Activated CD4-positive, alpha-beta T cell treated with anti-CD3 and anti-CD28 coated beads, Interleukin-2, amount 50 U/mL, for 4 hours (primary cell): Measurements from ENCODE around the gene DTNB.
"Not testable (repeated sequence)": the region's sequence is repeated elsewhere in the genome, so short reads cannot be mapped to it uniquely, and the experiment has no call there.

Experiments
- DNase-seq, 2 experiments: peaks; one replicate each; pipeline ENCODE4 v3.0.0-alpha.2; 2020

The DTNB gene

DNA sequence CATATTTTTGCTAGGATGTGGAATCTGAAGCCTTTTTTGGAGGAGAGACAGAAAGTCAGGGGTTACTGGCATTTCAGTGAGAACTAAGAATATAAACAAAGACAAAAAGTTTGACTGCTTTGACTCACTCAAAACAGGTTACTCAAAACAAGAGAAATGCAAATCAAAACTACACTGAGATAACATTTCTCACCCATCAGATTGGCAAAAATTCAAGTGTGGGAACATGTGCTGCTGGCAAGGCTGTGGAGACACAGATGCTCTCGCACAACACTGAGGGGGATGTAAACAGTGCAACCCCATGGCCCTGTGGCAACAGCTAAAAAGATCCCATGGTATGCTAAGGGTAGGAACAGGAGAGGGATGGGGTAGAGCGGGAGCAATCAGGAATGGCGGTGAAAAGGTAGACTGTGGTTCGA lies 86.6 kb downstream of the DTNB start:
- no peak for DNase-seq

DNA sequence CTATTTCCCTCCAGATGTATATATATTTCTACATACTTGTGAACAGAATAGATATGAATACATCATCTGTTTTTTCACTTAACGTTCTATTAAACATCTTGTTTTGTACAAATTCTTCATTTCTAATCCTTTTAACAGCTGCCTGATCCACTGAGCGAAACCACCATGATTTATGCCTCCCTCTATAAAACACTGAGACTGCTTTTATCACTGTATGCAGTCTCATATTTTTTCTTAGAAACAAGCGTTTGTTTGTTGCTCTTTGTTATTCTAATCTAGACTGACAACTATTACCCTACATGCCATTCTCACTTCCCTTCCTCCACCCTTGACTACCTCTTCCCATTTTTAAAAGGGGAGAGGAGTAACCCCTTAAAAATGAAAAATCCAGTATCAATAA lies 88.2 kb downstream of the DTNB start:
- DNase-seq: no peak

- no peak for DNase-seq
Measured at GRCh38 chr2:25582077-25582830, 91.1 kb downstream of the DTNB start.

DNA sequence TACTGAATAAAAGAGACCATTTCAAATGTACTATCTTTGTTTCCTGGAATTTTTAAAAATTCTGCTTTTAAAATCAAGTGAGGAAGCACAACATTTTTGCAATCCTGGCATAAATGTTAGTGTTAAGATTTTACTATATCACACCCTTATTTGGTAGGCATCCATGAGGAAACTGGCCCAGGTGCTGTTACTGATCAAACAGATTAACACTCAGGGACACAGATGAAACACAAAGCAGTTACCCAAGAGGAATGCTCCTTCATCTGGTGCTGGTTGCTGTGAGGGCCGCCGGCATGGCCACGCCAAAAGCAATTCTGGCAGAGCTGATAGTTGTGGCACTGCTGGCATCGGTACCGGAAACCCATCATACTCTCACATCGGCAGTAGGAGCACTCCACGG lies 96.8 kb downstream of the DTNB start:
- no peak for DNase-seq

DNA sequence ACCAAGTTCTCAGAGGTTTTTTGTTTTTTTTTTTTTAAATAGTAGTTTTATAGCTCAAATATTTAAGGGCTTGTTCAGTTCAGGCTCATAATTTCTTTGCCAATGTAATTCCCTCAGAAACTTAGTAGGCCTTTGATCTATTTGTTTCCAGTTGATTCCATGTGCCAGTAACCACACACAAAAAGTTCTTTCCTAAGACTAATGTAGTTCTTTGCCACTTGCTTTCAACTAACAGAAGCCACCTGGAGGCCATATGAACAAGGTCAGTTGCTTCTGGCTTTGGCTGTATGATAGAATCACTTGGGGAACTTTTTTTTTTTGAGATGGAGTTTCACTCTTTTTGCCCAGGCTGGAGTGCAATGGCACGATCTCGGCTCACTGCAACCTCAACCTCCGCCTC lies 100.7 kb downstream of the DTNB start:
- DNase-seq: no peak

DNA sequence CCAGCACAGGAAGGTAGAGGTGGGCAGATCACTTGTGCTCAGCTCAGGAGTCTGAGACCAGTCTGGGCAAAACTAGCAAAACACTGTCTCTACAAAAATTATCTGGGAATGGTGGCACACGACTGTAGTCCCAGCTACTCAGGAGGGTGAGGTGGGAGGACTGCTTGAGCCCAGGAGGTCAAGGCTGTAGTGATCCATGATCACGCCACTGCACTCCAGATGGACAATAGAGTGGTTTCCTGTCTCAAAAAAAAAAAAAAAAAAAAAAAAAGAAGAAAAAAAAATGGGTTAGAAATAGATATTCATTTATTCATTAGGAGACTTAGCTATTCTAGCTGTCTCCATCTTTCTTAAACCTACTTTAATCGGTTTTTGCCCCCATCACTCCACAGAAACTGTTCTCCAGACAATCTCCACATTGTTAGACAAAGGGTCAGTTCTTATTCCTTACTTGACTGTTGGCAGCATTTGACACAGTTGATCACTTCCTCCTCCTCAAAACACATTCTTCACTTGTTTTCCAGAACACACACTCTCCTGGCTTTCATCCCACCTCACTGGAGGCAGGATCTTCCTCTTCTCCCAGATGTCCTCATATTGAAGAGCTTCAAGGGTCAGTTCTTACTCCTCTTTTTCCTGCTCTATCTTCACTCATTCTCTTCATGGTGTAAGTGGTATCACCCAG lies 103.1 kb downstream of the DTNB start:
- DNase-seq: no peak

DNA sequence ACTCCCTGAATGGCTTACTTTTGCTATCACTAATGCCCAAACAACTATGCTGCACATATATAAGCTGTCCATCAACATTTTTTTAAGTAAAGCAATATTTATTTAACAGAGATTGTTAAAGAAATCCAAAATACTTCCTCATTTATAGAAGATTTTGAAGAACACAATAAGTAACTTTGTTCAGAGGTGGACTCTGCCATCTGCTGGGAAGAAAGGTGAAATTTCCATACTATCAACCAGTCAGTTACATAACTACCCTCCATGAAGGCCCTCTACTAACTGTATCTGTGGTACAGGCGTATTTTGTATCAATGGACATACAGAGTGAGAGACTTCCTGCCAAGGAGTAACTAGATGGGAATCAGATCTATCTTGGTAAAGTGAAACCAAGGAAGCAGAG lies 106.0 kb downstream of the DTNB start:
- no peak for DNase-seq

DNA sequence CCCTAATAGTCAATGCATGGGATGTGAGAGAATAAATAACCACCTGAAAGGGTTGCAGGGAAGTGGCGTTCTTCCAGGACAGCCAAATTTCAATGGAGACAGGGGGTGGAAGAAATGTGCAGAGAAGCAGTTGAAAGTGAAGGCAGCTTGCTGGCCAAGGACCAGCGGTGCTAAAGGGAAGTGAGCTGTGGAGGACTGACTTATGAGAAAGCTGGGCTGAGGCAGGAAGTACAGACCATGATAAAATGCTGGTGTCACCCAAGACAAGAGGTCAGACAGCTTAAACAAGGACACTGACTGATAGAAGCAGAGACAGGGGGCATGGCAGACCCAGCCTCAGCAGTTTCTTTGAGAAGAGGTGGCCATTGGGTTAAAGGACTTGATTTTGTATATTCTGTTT lies 106.7 kb downstream of the DTNB start:
- no peak for DNase-seq

GRCh38 chr2:25566094-25566493 lies 107.3 kb downstream of the DTNB start:
- DNase-seq: no peak

DNA sequence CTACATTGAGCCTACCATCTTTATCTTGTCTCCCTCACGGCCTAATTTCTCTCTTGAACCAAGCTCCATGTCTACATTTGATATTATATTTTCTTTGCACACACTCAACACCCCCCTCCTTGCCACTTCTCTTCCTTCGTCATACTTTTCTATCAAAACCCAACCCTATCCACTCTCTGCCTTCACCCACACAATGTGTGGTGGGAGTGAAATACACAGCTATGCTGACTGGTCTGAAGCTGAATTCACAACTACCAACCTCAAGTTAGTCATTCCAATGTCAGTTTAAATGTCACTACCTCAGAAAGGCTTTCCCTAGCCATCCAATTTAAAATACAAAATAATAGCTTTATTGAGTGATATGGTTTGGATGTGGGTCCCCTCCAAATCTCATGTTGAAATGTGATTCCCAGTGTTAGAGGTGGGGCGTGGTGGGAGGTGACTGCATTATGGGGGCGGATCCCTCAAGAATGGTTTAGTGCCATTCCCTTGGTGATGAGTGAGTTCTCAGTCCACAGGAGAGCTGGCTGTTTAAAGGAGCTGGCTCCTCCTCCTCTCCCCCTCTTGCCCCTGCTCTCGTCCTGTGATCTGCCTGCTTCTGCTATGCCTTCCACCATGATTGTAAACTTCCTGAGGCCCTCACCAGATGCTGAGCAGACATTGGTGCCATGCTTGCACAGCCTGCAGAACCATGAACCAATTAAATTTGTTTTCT lies 112.1 kb downstream of the DTNB start:
- no peak for DNase-seq

DNA sequence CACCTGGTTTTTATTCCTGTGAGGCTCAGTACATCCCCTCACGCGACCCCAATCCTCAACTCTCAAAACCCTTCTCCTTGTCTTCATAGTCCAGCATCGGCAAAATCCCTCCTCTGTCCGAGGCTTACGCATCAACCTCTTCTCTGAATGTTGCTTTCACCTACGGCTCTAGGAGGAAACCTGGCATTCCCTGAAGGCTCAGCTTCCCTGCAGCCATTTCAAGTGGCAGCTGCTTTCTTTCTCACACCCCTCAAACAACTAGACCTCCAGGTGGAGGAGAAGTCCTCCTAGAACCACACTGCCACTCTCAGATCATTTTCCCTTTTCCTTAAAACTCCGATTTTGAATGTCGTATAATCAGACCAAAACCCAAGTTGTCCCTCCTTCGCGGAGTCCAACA lies 114.2 kb downstream of the DTNB start:
- DNase-seq: no peak

DNA sequence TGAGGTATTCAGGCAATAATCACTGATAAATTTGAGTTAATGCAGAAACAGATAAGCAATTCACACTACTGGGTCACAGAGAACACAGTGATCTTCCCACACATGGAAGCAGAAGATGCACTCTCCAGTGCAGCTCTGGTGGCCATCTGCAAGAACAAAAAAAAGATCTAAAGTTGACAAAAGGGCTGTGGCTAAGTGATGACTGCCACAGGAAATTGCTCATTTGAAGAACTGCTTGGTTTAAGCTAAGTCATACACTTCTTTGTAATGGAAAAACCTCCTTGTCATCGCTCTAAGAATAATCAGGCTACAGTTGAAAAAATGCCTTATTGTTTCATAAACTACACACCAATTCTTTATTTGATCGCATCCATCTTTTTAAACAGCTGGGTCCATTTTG lies 115.1 kb downstream of the DTNB start:
- DNase-seq: peak; percentile 11 to 31

DNA sequence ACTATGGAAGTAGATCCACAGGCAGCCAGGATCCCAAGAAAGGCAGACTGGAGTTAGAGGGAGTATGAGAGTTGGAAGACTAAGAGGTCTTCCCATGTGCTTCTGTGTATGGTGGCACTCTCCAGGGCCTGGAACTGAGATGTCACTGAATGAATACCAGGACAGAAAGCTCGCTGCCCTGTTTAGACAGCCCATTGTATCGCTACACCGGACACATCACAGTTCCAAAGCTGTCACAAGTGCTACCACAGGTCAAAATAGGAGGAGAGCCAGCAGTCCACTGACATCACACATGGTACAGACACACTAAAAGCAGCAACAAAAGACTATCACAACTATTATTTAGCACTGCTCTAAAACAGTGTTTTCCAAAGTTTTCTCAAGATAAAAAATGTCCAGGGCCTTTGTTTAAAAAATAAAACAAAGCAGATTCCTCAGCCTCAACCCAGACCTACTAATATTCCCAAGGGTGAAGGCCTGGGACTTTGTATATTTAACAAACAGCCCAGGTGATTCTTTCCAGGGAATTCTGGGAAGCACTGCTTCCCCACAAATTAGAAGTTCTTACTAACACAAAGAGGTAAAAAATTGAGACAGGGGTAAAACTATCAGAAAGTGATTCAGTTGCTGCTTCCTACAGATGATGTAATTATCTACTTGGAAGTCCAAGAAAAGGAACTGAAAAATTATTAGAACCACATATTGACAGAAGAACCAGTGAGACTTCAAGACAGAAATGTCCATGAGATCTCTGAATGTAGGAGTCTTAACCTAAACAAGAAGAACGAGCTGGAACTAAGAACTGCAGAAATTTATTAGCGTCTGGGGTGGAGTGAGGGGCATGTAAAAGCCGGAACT lies 116.0 kb downstream of the DTNB start:
- DNase-seq: no peak

GRCh38 chr2:25552318-25552717 lies 121.1 kb downstream of the DTNB start:
- no peak for DNase-seq

- no peak for DNase-seq
Measured at GRCh38 chr2:25551316-25551715, 122.1 kb downstream of the DTNB start.

DNA sequence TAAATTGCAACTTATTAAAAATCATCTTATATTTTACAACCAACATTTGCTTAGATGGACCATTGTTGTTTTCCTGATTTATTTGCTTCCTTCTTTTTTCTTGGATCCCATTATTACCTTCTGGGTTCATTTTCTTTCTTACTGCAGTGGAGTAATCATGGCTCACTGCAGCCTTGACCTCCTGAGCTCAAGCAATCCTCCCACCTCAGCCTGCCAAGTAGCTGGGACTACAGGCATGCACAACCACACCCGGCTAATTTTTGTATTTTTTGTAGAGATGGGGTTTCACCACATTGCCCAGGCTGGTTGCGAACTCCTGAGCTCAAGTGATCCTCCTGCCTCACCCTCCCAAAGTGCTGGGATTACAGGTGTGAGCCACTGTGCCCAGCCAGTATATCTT lies 123.8 kb downstream of the DTNB start:
- DNase-seq: not testable (repeated sequence)

DNA sequence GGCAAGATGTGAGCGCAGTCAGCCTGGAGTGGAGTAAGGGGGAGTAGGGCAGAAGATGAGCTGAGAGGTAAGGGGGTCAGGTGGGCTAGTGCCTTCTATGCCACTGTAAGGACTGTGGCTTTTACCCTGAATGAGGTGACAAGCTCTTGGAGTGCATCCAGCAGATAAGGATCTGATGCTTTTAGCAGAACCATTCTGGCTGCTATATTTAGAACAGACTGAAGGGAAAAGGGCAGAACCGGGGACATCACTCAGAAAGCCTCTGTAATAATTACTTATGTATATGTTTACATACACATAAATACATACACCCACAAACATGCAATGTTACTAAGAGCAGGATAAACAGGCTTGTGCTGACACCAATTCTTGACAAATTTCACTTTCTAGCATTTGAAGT lies 124.8 kb downstream of the DTNB start:
- DNase-seq: no peak

DNA sequence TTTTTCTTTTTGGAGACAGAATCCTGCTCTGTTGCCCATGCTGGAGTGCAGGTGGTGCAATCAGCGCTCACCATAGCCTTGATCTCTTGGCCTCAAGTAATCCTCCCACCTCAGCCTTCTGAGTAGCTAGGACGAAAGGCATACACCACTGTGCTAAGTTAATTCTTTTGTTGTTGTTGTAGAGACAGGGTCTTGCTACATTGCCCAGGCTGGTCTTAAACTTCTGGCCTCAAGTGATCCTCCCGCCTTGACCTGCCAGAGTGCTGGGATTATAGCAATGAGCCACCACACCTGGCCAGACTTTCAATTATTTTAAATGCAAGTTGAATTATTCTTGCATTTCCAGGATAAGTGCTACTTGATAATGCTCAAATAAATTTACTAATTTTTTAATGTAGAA lies 126.5 kb downstream of the DTNB start:
- no peak for DNase-seq

DNA sequence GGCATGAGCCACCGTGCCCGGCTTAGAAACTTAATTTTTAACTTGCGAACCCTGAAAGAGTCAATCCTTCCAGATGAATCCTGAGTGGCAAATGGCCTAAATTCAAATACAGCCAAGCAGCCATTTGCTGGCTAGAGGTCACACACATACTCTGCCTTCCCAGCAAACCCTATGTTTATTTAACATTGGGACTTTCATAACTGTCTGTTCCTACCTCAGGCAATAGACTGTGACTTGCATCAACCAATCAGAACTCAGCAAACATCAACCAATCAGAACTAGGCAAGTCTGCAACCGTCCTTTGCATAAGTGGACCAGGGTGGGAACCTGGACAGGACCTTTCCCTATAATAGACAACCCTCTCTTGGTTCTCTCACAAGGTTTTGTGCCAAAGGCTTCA lies 127.5 kb downstream of the DTNB start:
- no peak for DNase-seq

GRCh38 chr2:25544445-25544844 lies 128.9 kb downstream of the DTNB start:
- no peak for DNase-seq

GRCh38 chr2:25543939-25544338 lies 129.4 kb downstream of the DTNB start:
- DNase-seq: no peak

DNA sequence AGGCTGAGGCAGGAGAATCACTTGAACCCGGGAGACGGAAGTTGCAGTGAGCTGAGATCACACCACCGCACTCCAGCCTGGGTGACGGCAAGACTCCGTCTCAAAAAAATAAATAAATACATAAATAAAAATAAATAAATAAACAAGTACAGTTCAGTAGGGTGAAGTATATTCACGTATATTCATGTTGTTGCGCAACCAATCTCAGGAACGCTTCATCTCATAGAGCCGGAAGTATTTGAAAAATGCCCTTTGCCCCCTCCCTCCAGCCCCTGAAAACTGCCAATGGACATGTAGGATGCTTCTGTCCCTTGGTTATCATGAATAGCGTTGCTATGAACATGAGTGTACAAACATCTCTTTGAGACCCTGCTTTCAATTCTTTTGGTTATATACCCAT lies 132.0 kb downstream of the DTNB start:
- no peak for DNase-seq

DNA sequence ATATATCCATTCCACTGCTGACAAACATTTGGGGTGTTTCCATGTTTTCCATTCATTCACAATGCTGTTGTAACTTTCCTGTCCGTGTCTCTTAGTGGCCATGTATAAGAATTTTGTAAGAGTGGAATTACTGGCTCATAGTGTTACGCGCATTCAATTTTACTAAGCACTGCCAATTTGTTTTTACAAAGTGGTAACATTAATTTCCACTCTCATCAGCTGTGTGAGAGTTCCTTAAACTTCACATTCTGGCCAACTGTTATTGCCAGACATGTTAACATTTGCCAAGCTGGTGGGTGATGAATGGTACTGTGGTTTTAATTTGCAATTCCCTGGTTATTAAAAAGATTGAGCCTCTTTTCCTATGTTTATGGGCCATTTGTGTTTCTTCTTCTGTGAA lies 134.2 kb downstream of the DTNB start:
- DNase-seq: no peak
